Measurements from ENCODE around the gene IL16. TPM values are rescaled to one million over a fixed set of nuclear protein-coding genes. Genes with fewer than 3 reads are reported as not detected.

Gene IL16
- total RNA-seq, 1 donor, result 89.8 TPM

GRCh38 chr15:81308260-81308659 lies 111.6 kb downstream of the IL16 start:
- Histone ChIP-seq H3K27me3 (ENCODE audit: insufficient read depth, low read length) (no peaks in the 10 kb centered on the region), H3K4me3 (ENCODE audit: low read length) (no peak overlapping the region), H3K9me3 (ENCODE audit: low read depth, low read length) (no peaks in the 10 kb centered on the region), H3K4me1 (ENCODE audit: insufficient read depth, low read length) (peaks cover 80% of the 10 kb centered on the region)

GRCh38 chr15:81309647-81310450 lies 113.2 kb downstream of the IL16 start:
- no peaks in the 10 kb centered on the region for H3K27me3 ChIP-seq (ENCODE audit: insufficient read depth, low read length)
- no peak overlapping the region for H3K4me3 ChIP-seq (ENCODE audit: low read length)
- no peaks in the 10 kb centered on the region for H3K9me3 ChIP-seq (ENCODE audit: low read depth, low read length)
- peaks cover 77% of the 10 kb centered on the region for H3K4me1 ChIP-seq (ENCODE audit: insufficient read depth, low read length)

- Histone ChIP-seq H3K4me3 (ENCODE audit: low read length) (no peak overlapping the region), H3K9me3 (ENCODE audit: low read depth, low read length) (no peaks in the 10 kb centered on the region), H3K27me3 (ENCODE audit: insufficient read depth, low read length) (no peaks in the 10 kb centered on the region), H3K4me1 (ENCODE audit: insufficient read depth, low read length) (peaks cover 77% of the 10 kb centered on the region)
Observed at GRCh38 chr15:81310480-81310879, 113.8 kb downstream of the IL16 start.

- Histone ChIP-seq H3K4me3 (ENCODE audit: low read length) (no peak overlapping the region), H3K4me1 (ENCODE audit: insufficient read depth, low read length) (peaks cover 70% of the 10 kb centered on the region), H3K9me3 (ENCODE audit: low read depth, low read length) (no peaks in the 10 kb centered on the region), H3K27me3 (ENCODE audit: insufficient read depth, low read length) (no peaks in the 10 kb centered on the region)
Observed at GRCh38 chr15:81311752-81312464, 115.2 kb downstream of the IL16 start.

- Histone ChIP-seq H3K9me3 (ENCODE audit: low read depth, low read length) (no peaks in the 10 kb centered on the region), H3K27me3 (ENCODE audit: insufficient read depth, low read length) (no peaks in the 10 kb centered on the region), H3K4me3 (ENCODE audit: low read length) (no peak overlapping the region), H3K4me1 (ENCODE audit: insufficient read depth, low read length) (peaks cover 71% of the 10 kb centered on the region)
Observed at GRCh38 chr15:81312790-81313543, 116.3 kb downstream of the IL16 start.

- Histone ChIP-seq H3K4me3 (ENCODE audit: low read length) (no peak overlapping the region), H3K27me3 (ENCODE audit: insufficient read depth, low read length) (no peaks in the 10 kb centered on the region), H3K9me3 (ENCODE audit: low read depth, low read length) (no peaks in the 10 kb centered on the region), H3K4me1 (ENCODE audit: insufficient read depth, low read length) (peaks cover 78% of the 10 kb centered on the region)
Observed at GRCh38 chr15:81313686-81314085, 117.0 kb downstream of the IL16 start.

- no peaks in the 10 kb centered on the region for H3K27me3 ChIP-seq (ENCODE audit: insufficient read depth, low read length)
- H3K9me3 ChIP-seq (ENCODE audit: low read depth, low read length), result no peaks in the 10 kb centered on the region
- H3K4me1 ChIP-seq (ENCODE audit: insufficient read depth, low read length), result peaks cover 78% of the 10 kb centered on the region
- no peak overlapping the region for H3K4me3 ChIP-seq (ENCODE audit: low read length)
Observed at GRCh38 chr15:81314378-81314777, 117.7 kb downstream of the IL16 start.

- Histone ChIP-seq H3K9me3 (ENCODE audit: low read depth, low read length) (no peaks in the 10 kb centered on the region), H3K4me1 (ENCODE audit: insufficient read depth, low read length) (peaks cover 69% of the 10 kb centered on the region), H3K27me3 (ENCODE audit: insufficient read depth, low read length) (no peaks in the 10 kb centered on the region), H3K4me3 (ENCODE audit: low read length) (no peak overlapping the region)
Observed at GRCh38 chr15:81315452-81316175, 118.9 kb downstream of the IL16 start.

- Histone ChIP-seq H3K27me3 (ENCODE audit: insufficient read depth, low read length) (no peaks in the 10 kb centered on the region), H3K4me1 (ENCODE audit: insufficient read depth, low read length) (peaks cover 62% of the 10 kb centered on the region), H3K9me3 (ENCODE audit: low read depth, low read length) (no peaks in the 10 kb centered on the region), H3K4me3 (ENCODE audit: low read length) (no peak overlapping the region)
Observed at GRCh38 chr15:81316267-81316666, 119.6 kb downstream of the IL16 start.

GRCh38 chr15:81317642-81318017 lies 121.0 kb downstream of the IL16 start:
- Histone ChIP-seq H3K9me3 (ENCODE audit: low read depth, low read length) (no peaks in the 10 kb centered on the region), H3K4me3 (ENCODE audit: low read length) (no peak overlapping the region), H3K4me1 (ENCODE audit: insufficient read depth, low read length) (peaks cover 54% of the 10 kb centered on the region), H3K27me3 (ENCODE audit: insufficient read depth, low read length) (no peaks in the 10 kb centered on the region)

GRCh38 chr15:81321667-81322066 lies 125.0 kb downstream of the IL16 start:
- peaks cover 41% of the 10 kb centered on the region for H3K4me1 ChIP-seq (ENCODE audit: insufficient read depth, low read length)
- no peak overlapping the region for H3K4me3 ChIP-seq (ENCODE audit: low read length)
- no peaks in the 10 kb centered on the region for H3K27me3 ChIP-seq (ENCODE audit: insufficient read depth, low read length)
- no peaks in the 10 kb centered on the region for H3K9me3 ChIP-seq (ENCODE audit: low read depth, low read length)

- no peaks in the 10 kb centered on the region for H3K9me3 ChIP-seq (ENCODE audit: low read depth, low read length)
- H3K4me1 ChIP-seq (ENCODE audit: insufficient read depth, low read length), result peaks cover 35% of the 10 kb centered on the region
- no peak overlapping the region for H3K4me3 ChIP-seq (ENCODE audit: low read length)
- H3K27me3 ChIP-seq (ENCODE audit: insufficient read depth, low read length), result no peaks in the 10 kb centered on the region
Observed at GRCh38 chr15:81322676-81323253, 126.1 kb downstream of the IL16 start.

- peak overlapping the region; percentile 64 for H3K4me3 ChIP-seq (ENCODE audit: low read length)
- H3K27me3 ChIP-seq (ENCODE audit: insufficient read depth, low read length), result no peaks in the 10 kb centered on the region
- H3K4me1 ChIP-seq (ENCODE audit: insufficient read depth, low read length), result peaks cover 27% of the 10 kb centered on the region
- H3K9me3 ChIP-seq (ENCODE audit: low read depth, low read length), result no peaks in the 10 kb centered on the region
Observed at GRCh38 chr15:81323559-81323943, 126.9 kb downstream of the IL16 start.
